A673 (cell line): Measurements from ENCODE around the gene COL13A1.

Source experiments
- EZH2 ChIP-seq: fragments of 200-600 bp; sonication (generic); IDR thresholded peaks from 2 replicates; pipeline ENCODE4 v1.6.1; 2017; ENCODE audit warnings: borderline replicate concordance, low read depth, mild to moderate bottlenecking, mixed read lengths, antibody characterized with exemption, low read length; ENCODE audit not compliant: poor library complexity, severe bottlenecking
- TF ChIP-seq, protein P1 (sequence below): fragments of 300-800, 200-600 bp; sonication (generic); conservative IDR thresholded peaks from 2 replicates; pipeline ENCODE4 v1.5.1; 2017; ENCODE audit warnings: low read depth, mild to moderate bottlenecking, antibody characterized with exemption, low read length, moderate library complexity, mixed read lengths

DNA sequence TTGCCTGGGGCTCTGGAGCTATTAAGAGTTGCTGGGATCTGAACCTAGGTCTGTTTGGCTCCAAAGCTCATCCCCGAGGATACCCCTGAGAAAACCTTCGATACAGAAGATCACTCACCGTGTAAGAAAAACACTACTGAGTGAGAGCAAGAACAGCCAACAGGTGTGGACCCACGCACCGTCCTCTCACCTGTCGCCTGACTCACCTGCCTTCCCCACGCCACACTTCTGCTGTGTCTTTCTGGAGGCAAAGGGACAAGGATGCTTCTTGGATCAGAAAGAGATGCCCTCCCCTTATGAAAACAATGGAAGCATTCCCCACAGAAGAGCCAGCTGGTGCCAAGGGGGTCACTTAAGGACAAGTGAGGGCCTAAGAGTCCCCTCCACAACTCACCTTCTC, 46.7 kb downstream of the COL13A1 start:
- TF ChIP-seq, protein P1, sequence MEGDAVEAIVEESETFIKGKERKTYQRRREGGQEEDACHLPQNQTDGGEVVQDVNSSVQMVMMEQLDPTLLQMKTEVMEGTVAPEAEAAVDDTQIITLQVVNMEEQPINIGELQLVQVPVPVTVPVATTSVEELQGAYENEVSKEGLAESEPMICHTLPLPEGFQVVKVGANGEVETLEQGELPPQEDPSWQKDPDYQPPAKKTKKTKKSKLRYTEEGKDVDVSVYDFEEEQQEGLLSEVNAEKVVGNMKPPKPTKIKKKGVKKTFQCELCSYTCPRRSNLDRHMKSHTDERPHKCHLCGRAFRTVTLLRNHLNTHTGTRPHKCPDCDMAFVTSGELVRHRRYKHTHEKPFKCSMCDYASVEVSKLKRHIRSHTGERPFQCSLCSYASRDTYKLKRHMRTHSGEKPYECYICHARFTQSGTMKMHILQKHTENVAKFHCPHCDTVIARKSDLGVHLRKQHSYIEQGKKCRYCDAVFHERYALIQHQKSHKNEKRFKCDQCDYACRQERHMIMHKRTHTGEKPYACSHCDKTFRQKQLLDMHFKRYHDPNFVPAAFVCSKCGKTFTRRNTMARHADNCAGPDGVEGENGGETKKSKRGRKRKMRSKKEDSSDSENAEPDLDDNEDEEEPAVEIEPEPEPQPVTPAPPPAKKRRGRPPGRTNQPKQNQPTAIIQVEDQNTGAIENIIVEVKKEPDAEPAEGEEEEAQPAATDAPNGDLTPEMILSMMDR: no peak
- TF ChIP-seq EZH2: no peak
